Smooth muscle cell of trachea (primary cell): Measurements from ENCODE around the gene DYNLT5. TPM values are rescaled to one million over a fixed set of nuclear protein-coding genes. Genes with fewer than 3 reads are reported as not detected.

Experiments
- total RNA-seq: library from RNA; depleted of rRNA; stranded (reverse); fragments of >200 nt; gene quantifications from 2 replicates; pipeline ENCODE4 v1.2.1, GENCODE V29; 2014

The DYNLT5 gene
- total RNA-seq = 0.33 and 1.6 TPM in 2 replicates

GRCh38 chr1:66752000-66752592 lies at the start of gene DYNLT5:
Gene DYNLT5 (plus strand): TSS chr1:66752459. CDS start chr1:66754659, 2,200 bp downstream.

Other genes starting within 250 kb of the DYNLT5 start
- 26.5 and 34.6 TPM in 2 replicates for gene SGIP1, start 218.3 kb upstream of the DYNLT5 start, total RNA-seq
- gene INSL5, start 48.8 kb downstream of the DYNLT5 start, total RNA-seq = not detected in 2 replicates
- gene DNAI4, start 172.4 kb downstream of the DYNLT5 start, total RNA-seq = 5.4 and 7.8 TPM in 2 replicates
- 31.3 and 31.4 TPM in 2 replicates for gene MIER1, start 172.5 kb downstream of the DYNLT5 start, total RNA-seq